OCI-LY7 (cell line): Measurements from ENCODE around the gene SLC8B1.

Experiments used
- CTCF ChIP-seq: fragments of 200-600 bp; sonication (generic); conservative IDR thresholded peaks from 2 replicates; pipeline ENCODE4 v1.5.1; 2014; ENCODE audit warnings: mild to moderate bottlenecking, antibody characterized with exemption, low read length, moderate library complexity, mixed read lengths
- EZH2phosphoT487 ChIP-seq: fragments of 200-600 bp; sonication (generic); IDR thresholded peaks from 2 replicates; pipeline ENCODE4 v1.6.1; 2018; ENCODE audit warnings: low read depth, borderline replicate concordance, mild to moderate bottlenecking, mixed run types, antibody characterized with exemption, low read length, moderate library complexity, mixed read lengths

DNA sequence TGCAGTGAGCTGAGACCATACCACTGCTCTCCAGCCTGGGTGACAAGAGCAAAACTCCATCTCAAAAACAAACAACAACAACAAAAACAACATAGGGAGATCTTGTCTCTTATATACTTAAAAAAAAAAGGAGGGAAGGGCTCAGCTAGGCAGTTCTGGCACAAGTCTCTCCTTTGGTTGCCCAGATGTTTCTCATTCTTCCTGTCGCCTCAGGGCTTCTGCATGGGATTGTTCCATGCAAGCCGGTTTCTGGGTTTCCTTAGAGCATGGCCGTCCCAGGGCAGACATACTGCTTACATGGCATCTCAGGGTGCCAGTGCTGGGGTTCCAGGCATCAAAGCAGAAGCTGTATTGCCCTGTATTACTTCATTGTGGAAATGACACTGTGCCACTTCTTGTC is 5.2 kb upstream of the SLC8B1 start:
- TF ChIP-seq EZH2phosphoT487 (no peak), CTCF (no peak)
